ENCODE measurements around the gene DUSP1. TPM values are rescaled to one million over a fixed set of nuclear protein-coding genes. Genes with fewer than 3 reads are reported as not detected.
"Not testable (repeated sequence)": the region's sequence is repeated elsewhere in the genome, so short reads cannot be mapped to it uniquely, and the experiment has no call there.

DUSP1 gene
- polyA plus RNA-seq, 3 donors from 2014 or later = 548 to 1,082 (median 887) TPM

DNA sequence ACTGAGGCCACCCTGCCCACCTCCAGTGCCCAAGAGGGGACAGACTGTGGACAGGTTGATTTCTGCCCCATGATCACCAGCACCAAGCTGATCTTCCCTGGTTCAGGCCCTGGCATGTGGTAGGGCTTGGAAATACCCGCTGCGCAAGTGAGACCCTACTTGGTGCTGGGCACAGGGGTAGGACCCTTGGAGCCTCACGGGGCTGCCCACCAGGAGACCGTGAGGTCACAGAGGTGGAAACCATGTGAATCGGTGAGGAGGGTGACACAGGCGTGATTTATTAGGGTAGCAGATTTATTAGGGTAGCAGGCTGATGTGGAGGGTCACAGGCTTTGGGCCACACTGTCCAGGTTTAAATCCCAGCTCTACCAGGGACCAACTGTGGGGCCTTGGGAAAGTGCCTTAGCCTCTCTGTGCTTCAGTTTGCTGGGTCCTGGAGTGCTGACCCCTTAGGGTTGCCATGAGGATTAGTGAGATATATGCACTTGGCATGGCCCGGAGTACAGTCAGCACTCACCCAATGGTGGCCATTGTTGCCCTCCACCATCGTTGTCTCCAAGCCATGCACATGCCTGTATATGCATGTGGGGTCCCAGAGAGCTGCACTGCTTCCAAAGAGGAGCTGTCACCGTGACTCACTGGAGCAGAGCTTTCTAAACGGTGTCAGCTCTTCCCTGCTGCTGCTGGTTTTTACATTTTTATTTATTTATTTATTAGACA is 20.9 kb upstream of the DUSP1 start:
- Mint-ChIP-seq H3K4me1 (no peaks in the 10 kb centered on the region), H3K36me3 (no peaks in the 10 kb centered on the region), H3K4me3 (no peak overlapping the region), H3K9me3 (no peaks in the 10 kb centered on the region), H3K27me3 (ENCODE audit: low read depth in 3 of 3) (peaks cover 0 to 3% (median 1%) of the 10 kb centered on the region in 3 donors), H3K27ac (no peak overlapping the region)
- DNase-seq = no peak

DNA sequence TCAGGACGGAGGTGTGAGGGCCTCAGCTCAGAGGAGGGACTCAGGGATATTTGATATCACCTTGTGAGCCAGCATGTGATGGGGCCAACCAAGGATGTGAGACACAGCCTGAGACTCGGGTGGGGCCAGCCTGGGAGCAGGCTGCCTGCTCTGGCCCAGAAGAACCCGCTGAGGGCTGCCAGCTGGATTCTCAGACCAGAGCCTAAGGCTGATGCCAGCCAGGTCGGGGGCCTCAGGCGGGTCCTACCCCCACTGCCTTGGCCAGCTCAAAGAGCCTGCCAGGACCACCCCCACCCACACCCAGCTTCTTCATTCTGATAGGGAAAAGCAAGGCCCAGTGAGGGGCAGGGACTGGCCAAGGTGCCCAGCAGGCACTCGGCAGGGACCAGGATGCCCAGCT is 20.3 kb upstream of the DUSP1 start:
- H3K9me3 Mint-ChIP-seq = no peaks in the 10 kb centered on the region
- H3K4me1 Mint-ChIP-seq = no peaks in the 10 kb centered on the region
- peaks cover 0 to 3% (median 1%) of the 10 kb centered on the region in 3 donors for H3K27me3 Mint-ChIP-seq (ENCODE audit: low read depth in 3 of 3)
- no peaks in the 10 kb centered on the region for H3K36me3 Mint-ChIP-seq
- H3K27ac Mint-ChIP-seq = peak overlapping the region in 2 of 6 donors; percentile 10 to 33
- H3K4me3 Mint-ChIP-seq = no peak overlapping the region
- no peak for DNase-seq

DNA sequence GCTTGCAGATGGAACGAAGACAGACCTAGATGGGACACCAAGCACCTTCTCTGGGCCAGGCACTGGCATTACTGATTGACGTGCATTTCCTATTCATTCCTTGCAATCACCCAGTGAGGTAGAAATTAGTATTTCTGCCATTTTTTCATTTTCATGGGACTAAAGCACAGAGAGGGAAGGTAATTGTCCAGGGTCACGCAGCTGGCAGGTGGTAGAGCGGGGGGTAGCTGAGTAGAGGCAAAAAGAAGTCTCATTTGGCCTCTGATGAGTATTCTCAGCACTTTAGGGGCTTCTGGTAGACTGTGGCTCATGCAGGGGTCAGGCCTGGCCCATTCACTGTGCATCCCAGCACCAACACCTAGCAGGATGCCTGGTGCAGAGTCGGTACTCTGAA is 19.5 kb upstream of the DUSP1 start:
- Mint-ChIP-seq H3K9me3 (no peaks in the 10 kb centered on the region), H3K4me1 (no peaks in the 10 kb centered on the region), H3K4me3 (no peak overlapping the region), H3K27me3 (ENCODE audit: low read depth in 3 of 3) (peaks cover 0 to 3% (median 1%) of the 10 kb centered on the region in 3 donors), H3K36me3 (no peaks in the 10 kb centered on the region), H3K27ac (peak overlapping the region in 1 of 6 donors; percentile 10)
- DNase-seq = no peak

DNA sequence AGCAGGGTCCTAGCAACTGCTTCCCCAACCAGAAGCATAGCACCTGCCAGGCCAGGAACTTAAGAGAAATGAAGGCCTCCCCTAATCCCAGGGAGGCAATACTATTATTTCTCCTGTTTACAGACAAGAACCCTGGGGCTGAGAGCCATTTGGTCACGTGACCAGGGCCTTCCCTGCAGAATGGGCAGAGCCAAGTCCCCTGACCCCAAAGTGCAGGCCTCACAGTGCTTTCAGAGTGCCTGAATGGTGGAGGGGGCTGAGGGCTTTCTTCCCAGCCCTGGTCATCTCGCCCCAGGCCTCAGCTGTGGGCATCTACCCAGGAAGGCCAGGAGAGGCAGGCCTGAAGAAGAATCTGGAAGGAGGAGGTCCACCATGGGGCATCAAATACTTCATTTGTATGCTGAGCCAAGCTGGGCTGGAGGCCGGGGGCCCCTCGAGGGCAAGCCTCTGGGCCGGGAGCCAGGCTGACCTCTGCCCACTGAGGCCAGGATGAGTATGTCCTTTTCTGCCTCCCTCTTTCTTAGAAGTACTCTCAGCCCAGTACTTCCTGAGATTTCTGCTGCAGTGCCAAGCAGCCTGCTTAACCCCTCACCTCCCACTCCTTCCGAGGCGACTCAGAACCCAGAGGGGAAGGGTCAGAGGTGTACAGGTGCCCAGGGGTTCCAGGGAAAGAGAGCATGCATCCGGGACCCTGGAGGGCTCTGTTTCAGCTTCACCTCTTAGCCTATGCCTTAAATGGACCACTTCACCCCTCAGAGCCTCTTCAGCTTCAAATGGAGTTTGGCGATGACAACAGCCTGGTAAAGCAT is 18.9 kb upstream of the DUSP1 start:
- no peaks in the 10 kb centered on the region for H3K4me1 Mint-ChIP-seq
- H3K4me3 Mint-ChIP-seq = no peak overlapping the region
- no peaks in the 10 kb centered on the region for H3K9me3 Mint-ChIP-seq
- H3K27ac Mint-ChIP-seq = no peak overlapping the region
- H3K27me3 Mint-ChIP-seq (ENCODE audit: low read depth in 3 of 3) = peaks cover 0 to 3% (median 1%) of the 10 kb centered on the region in 3 donors
- DNase-seq = no peak
- no peaks in the 10 kb centered on the region for H3K36me3 Mint-ChIP-seq

DNA sequence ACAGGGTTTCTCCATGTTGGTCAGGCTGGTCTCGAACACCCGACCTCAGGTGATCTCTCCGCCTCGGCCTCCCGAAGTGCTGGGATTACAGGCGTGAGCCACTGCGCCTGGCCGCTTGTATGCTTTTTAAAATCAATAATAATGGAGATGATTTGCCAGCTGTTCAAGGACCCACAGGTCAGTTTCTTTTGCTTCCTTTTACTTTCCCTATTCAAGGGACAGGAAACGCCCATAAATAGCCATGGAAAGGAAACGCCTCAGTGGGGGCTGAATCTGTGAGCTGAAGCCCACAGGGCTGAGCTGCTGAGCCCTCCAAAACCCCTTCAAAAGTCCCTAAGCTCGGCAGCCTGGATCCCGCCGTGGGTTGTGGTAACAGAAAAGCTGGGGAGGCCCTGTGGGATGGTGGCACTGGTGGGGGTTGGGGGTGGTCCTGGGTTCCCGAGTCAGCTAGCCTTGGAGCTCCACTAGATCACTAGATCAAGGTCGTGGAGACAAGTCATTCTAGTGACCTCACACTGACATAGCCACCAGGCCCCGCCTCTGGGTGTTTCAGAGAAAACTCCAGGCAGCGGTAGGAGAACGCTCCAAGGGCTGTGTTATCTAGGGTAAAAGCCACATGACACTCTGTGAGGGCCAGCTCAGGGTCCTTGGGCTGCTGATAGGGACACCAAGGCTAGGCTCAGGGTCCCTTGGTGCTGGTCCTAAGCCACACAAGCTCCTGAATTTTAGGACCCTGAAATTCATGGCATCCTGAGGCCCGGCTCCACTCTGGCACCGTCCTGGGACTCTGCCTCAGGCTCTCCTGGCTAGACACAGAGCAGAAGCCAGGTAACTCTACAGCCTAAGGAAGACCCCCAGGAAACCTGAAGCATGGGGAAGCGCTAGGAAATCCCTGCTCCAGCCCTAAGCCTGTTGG is 18.0 kb upstream of the DUSP1 start:
- Mint-ChIP-seq H3K36me3 (no peaks in the 10 kb centered on the region), H3K9me3 (no peaks in the 10 kb centered on the region), H3K27ac (peak overlapping the region in 1 of 6 donors; percentile 22), H3K4me1 (no peaks in the 10 kb centered on the region), H3K4me3 (no peak overlapping the region), H3K27me3 (ENCODE audit: low read depth in 3 of 3) (peaks cover 0 to 3% (median 1%) of the 10 kb centered on the region in 3 donors)
- DNase-seq = no peak

DNA sequence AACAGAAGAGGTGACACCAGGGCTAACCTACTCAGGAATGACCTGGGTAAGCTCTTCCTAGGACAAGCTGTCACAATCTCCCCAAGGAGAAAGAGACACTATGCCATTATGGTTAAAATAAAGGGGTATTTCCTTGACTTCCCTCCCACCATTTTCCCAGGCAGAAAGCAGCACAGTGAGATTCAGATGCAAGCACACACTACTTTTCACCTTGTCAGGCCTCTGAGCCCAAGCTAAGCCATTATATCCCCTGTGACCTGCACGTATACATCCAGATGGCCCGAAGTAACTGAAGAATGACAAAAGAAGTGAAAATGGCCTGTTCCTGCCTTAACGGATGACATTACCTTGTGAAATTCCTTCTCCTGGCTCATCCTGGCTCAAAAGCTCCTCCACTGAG is 16.5 kb upstream of the DUSP1 start:
- not testable (repeated sequence) for H3K36me3 Mint-ChIP-seq; H3K4me1 Mint-ChIP-seq; H3K9me3 Mint-ChIP-seq; H3K4me3 Mint-ChIP-seq; DNase-seq; H3K27me3 Mint-ChIP-seq (ENCODE audit: low read depth in 3 of 3)
- peak overlapping the region in 1 of 6 donors; percentile 46 for H3K27ac Mint-ChIP-seq

DNA sequence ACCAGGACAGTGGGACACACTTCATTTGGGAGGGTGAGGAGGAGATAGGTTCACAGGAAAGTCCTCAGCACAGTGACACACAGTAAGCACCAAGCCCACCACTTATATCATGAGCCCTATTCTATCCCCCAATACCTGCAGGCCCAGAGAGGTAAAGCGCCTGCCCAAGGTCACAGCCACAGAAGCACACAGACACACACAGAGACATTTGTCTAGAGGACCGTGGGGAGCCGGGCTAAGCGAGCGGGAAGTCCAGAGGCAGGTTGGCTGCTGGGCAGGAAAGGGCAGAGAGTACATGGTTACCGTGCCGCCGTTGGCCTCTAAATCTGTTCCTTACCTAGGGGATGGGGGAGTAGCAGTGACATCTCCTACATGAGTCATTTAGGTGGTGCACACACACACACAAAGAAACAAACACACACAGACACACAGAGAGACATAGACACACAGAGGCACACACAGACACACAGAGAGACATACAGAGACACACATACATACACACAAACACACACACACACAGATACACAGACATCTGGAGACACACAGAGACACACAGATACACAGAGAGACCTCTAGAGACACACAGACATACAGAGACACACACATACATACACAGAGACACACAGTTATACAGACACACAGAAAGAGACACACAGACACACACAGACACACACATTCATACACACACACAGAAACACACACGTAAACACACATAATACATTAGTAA is 15.9 kb upstream of the DUSP1 start:
- no peak for DNase-seq
- no peaks in the 10 kb centered on the region for H3K9me3 Mint-ChIP-seq
- H3K4me1 Mint-ChIP-seq = no peaks in the 10 kb centered on the region
- H3K36me3 Mint-ChIP-seq = no peaks in the 10 kb centered on the region
- H3K4me3 Mint-ChIP-seq = no peak overlapping the region
- no peak overlapping the region for H3K27ac Mint-ChIP-seq
- H3K27me3 Mint-ChIP-seq (ENCODE audit: low read depth in 3 of 3) = peaks cover 0 to 2% (median 1%) of the 10 kb centered on the region in 3 donors

DNA sequence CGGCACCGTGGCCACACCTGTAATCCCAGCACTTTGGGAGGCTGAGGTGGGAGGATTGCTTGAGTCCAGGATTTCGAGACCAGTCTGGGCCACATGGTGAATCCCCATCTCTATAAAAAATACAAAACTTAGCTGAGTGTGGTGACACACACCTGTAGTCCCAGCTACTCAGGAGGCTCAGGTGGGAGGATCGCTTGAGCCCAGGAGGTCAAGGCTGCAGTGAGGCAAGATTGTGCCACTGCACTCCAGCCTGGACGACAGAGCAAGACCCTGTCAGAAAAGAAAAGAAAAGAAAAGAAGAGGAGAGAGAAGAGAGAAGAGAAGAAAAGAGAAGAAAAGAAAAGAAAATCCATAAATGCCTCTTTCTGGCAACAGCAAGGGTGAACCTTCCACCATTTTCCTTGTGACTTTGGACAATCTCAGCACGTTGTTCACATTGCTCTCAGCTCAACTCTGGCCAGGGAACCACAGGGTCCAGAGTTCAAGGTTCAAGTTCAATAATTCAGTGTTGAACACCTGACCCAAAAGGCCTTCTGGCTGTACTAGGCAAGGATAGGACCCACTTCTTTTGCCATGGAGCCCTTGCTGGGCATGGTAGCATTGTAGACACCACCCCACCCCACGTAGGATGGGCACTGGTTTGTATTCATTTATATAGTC is 14.6 kb upstream of the DUSP1 start:
- peak overlapping the region in 1 of 5 donors; percentile 24 for H3K4me3 Mint-ChIP-seq
- no peak for DNase-seq
- H3K36me3 Mint-ChIP-seq = no peaks in the 10 kb centered on the region
- peaks cover 0 to 2% (median 1%) of the 10 kb centered on the region in 3 donors for H3K27me3 Mint-ChIP-seq (ENCODE audit: low read depth in 3 of 3)
- peak overlapping the region in 1 of 6 donors; percentile 15 for H3K27ac Mint-ChIP-seq
- H3K9me3 Mint-ChIP-seq = no peaks in the 10 kb centered on the region
- H3K4me1 Mint-ChIP-seq = no peaks in the 10 kb centered on the region

DNA sequence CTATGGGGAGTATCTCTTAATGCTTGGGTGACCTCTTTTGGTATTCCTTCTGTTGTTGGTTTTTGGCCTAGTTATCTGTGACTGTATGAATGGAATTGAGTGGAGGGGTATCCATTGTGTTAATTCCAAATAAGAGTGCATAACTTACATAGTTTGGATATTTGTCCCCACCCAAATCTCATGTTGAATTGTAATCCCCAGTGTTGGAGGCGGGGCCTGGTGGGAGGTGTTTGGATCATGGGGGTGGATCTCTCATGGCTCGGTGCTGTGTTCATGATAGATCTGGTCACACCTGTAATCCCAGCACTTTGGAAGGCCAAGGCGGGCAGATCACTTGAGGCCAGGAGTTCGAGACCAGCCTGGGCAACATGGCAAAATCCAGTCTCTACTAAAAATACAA is 13.2 kb upstream of the DUSP1 start:
- not testable (repeated sequence) for H3K27me3 Mint-ChIP-seq (ENCODE audit: low read depth in 3 of 3); H3K4me3 Mint-ChIP-seq; DNase-seq; H3K9me3 Mint-ChIP-seq; H3K4me1 Mint-ChIP-seq; H3K36me3 Mint-ChIP-seq; H3K27ac Mint-ChIP-seq

DNA sequence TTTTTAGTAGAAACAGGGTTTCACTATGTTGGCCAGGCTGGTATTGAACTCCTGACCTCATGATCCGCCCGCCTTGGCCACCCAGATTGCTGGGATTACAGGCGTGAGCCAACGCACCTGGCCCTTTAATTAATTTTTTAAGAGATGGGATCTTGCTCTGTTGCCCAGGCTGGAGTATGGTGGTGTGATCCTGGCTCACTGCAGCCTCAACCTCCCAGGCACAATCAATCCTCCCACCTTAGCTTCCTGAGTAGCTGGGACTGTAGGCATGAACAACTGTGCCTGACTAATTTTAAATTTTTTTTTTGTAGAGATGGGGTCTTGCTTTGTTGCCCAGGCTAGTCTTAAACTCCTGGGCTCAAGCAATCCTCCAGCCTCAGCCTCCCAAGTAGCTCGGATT is 12.3 kb upstream of the DUSP1 start:
- not testable (repeated sequence) for H3K4me1 Mint-ChIP-seq; H3K4me3 Mint-ChIP-seq; H3K27me3 Mint-ChIP-seq (ENCODE audit: low read depth in 3 of 3); H3K27ac Mint-ChIP-seq; H3K36me3 Mint-ChIP-seq; DNase-seq; H3K9me3 Mint-ChIP-seq

DNA sequence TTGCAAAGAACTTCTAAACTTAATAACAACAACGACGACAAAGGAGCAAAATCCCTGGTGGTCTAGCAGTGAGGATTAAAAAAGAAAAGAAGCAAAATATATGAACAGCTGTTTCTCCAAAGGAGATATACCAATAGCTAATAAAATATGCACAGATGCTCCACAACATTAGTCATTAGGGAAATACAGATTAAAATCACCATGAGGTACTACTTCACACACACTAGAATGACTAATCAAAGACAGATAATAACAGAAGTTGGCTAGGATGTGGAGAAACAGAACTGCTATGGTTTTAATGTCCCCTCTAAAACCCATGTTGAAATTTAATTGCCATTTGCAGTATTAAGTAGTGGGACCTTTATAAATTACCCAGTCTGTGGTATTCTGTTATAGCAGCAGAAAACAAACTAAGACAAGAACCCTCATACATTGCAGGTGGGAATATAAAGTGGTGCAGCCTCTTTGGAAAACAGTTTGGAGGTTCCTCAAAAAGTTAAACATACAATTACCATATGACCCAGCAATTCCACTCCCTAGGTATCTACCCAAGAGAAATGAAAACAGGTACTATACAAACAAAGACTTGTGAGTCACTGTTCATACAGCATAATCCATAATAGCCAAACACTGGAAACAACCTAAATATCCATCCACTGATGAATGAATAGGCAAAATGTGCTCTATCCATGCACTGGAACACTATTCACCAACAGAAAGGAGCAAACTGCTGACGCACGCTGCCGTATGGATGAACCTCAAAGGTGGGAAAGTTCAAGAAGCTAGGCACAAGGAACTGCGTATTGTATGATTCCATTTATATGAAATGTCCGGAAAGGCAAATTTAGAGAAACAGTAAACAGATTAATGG is 11.4 kb upstream of the DUSP1 start:
- Mint-ChIP-seq H3K4me3 (no peak overlapping the region), H3K4me1 (peaks cover 14 to 15% of the 10 kb centered on the region in 2 donors), H3K36me3 (no peaks in the 10 kb centered on the region), H3K27ac (peak overlapping the region in 2 of 6 donors; percentile 37 to 62), H3K27me3 (ENCODE audit: low read depth in 3 of 3) (peaks cover under 1 to 9% (median 2%) of the 10 kb centered on the region in 3 donors), H3K9me3 (no peaks in the 10 kb centered on the region)
- DNase-seq = no peak

DNA sequence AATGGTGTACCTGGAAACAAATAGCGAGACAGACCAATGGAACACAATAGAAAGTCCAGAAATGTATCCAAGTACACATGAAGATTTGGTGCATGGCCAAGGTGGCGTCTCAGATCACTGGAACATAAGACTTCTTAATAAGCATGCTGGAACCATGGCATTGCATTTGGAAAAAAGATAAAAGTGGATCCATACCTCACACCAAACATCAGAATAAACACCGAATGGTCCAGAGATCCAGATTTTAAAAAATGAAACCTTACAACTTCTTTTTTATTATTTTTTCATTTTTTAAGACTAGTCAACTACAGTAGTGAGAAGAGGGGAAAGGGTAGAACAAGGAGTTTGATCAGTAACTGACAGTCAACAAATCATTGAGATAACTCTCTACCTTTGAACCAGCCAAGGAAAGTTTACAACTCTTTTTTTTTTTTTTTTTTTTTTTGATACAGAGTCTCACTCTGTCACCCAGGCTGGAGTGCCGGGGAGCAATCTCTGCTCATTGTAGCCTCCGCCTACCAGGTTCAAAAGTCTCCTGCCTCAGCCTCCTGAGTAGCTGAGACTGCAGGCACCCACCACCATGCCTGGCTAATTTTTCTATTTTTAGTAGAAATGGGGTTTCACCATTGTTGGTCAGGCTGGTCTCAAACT is 8.8 kb upstream of the DUSP1 start:
- peaks cover 34 to 36% of the 10 kb centered on the region in 2 donors for H3K4me1 Mint-ChIP-seq
- peak overlapping the region in 4 of 6 donors; percentile 17 to 66 (median 44) for H3K27ac Mint-ChIP-seq
- no peak overlapping the region for H3K4me3 Mint-ChIP-seq
- H3K9me3 Mint-ChIP-seq = no peaks in the 10 kb centered on the region
- DNase-seq = no peak
- peaks cover 2 to 12% (median 3%) of the 10 kb centered on the region in 3 donors for H3K27me3 Mint-ChIP-seq (ENCODE audit: low read depth in 3 of 3)
- no peaks in the 10 kb centered on the region for H3K36me3 Mint-ChIP-seq

Measured in immature natural killer cell (primary cell).